Endometrial microvascular endothelial cells (primary cell): ENCODE data around the gene RAC3. TPM values are rescaled to one million over a fixed set of nuclear protein-coding genes. Genes with fewer than 3 reads are reported as not detected.

Experiments used
- in situ Hi-C: cut with HindIII; loops from 2 replicates; pipeline ENCODE4 v1.10.0; 2017; ENCODE audit warnings: low sequenced_read_pairs, low pct_unique_long_range_greater_than_20kb; ENCODE audit errors: inconsistent ontology term
- total RNA-seq: library from RNA; depleted of rRNA; stranded (reverse); fragments of >200 nt; gene quantifications from one replicate; pipeline ENCODE4 v1.2.3, GENCODE V29; 2015; ENCODE audit errors: inconsistent ontology term

The RAC3 gene
- total RNA-seq, 1 donor from 2014 or later: 30.2 TPM

GRCh38 chr17:82080048-82080788, 48.7 kb downstream of the RAC3 start:
- in situ Hi-C loops: no loop called here

- in situ Hi-C loops: no loop called here
These were observed 49.4 kb downstream of the RAC3 start for GRCh38 chr17:82080789-82081464.

GRCh38 chr17:82081546-82081945, 50.1 kb downstream of the RAC3 start:
- in situ Hi-C loops: no loop called here

- in situ Hi-C loops: no loop called here
These were observed 50.5 kb downstream of the RAC3 start for GRCh38 chr17:82081966-82082365.

- in situ Hi-C loops: no loop called here
These were observed 51.0 kb downstream of the RAC3 start for GRCh38 chr17:82082456-82082855.

- in situ Hi-C loops: no loop called here
These were observed 51.5 kb downstream of the RAC3 start for GRCh38 chr17:82083009-82083408.

Other genes with a start within 250 kb of the RAC3 start
- gene GCGR, start 227.5 kb upstream of the RAC3 start, total RNA-seq: not detected
- 97.0 TPM for gene MCRIP1, start 198.4 kb upstream of the RAC3 start, total RNA-seq
- not detected for gene PPP1R27, start 196.6 kb upstream of the RAC3 start, total RNA-seq
- 1,412 TPM for gene P4HB, start 171.1 kb upstream of the RAC3 start, total RNA-seq
- gene ARHGDIA, start 160.3 kb upstream of the RAC3 start, total RNA-seq: 471 TPM
- 284 TPM for gene ALYREF, start 140.1 kb upstream of the RAC3 start, total RNA-seq
- gene ANAPC11, start 140.0 kb upstream of the RAC3 start, total RNA-seq: 166 TPM
- not detected for gene NPB, start 129.4 kb upstream of the RAC3 start, total RNA-seq
- 41.0 TPM for gene PCYT2, start 120.3 kb upstream of the RAC3 start, total RNA-seq
- 14.3 TPM for gene SIRT7, start 113.5 kb upstream of the RAC3 start, total RNA-seq
- 21.0 TPM for gene MAFG, start 103.9 kb upstream of the RAC3 start, total RNA-seq
- gene PYCR1, start 94.4 kb upstream of the RAC3 start, total RNA-seq: 60.9 TPM
- gene MYADML2, start 84.4 kb upstream of the RAC3 start, total RNA-seq: not detected
- gene NOTUM, start 70.5 kb upstream of the RAC3 start, total RNA-seq: not detected
- 12.2 TPM for gene ASPSCR1, start 54.0 kb upstream of the RAC3 start, total RNA-seq
- 159 TPM for gene CENPX, start 8.8 kb upstream of the RAC3 start, total RNA-seq
- 23.0 TPM for gene LRRC45, start 8.4 kb upstream of the RAC3 start, total RNA-seq
- gene DCXR, start 6.0 kb downstream of the RAC3 start, total RNA-seq: 133 TPM
- 36.0 TPM for gene RFNG, start 20.1 kb downstream of the RAC3 start, total RNA-seq
- 140 TPM for gene GPS1, start 20.2 kb downstream of the RAC3 start, total RNA-seq
- gene DUS1L, start 34.1 kb downstream of the RAC3 start, total RNA-seq: 70.0 TPM
- gene FASN, start 66.6 kb downstream of the RAC3 start, total RNA-seq: 76.7 TPM
- 3.1 TPM for gene CCDC57, start 181.2 kb downstream of the RAC3 start, total RNA-seq
- 345 TPM for gene SLC16A3, start 197.4 kb downstream of the RAC3 start, total RNA-seq
- 74.1 TPM for gene CSNK1D, start 242.0 kb downstream of the RAC3 start, total RNA-seq